DMS114 treated with DMSO at 0.1 percent for 48 hours (cell line): ENCODE data around the gene ABCB1.
"Not testable (repeated sequence)": the region's sequence is repeated elsewhere in the genome, so short reads cannot be mapped to it uniquely, and the experiment has no call there.

ENCODE experiments used
- DNase-seq: peaks from one replicate; lab custom pipeline; 2025; ENCODE audit not compliant: unreplicated experiment; lab: John Stamatoyannopoulos, UW

The ABCB1 gene

GRCh38 chr7:87580636-87581035 lies 20.0 kb downstream of the ABCB1 start:
- DNase-seq, result no peak

- DNase-seq, result no peak
Measured at GRCh38 chr7:87575521-87575920, 25.2 kb downstream of the ABCB1 start.

DNA sequence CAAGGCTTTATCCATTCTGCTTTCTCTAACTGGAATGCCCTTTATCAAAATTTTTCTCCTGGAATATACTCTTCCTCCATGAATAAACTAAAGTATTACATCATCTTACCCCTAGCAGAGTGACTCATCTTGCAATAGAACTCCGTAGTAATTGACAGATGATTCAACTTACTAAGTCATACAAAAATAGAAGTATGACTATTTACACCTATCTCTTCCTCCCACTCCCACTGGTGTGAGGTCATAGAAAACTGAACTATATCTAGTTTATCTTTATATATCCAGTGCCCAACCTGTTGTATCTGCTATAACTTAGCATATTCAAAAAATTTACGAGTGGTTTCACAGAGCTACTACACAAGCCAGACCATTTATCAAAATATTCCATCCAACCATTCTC lies 26.1 kb downstream of the ABCB1 start:
- DNase-seq, result no peak

- not testable (repeated sequence) for DNase-seq
Measured at GRCh38 chr7:87572513-87572912, 28.2 kb downstream of the ABCB1 start.

DNA sequence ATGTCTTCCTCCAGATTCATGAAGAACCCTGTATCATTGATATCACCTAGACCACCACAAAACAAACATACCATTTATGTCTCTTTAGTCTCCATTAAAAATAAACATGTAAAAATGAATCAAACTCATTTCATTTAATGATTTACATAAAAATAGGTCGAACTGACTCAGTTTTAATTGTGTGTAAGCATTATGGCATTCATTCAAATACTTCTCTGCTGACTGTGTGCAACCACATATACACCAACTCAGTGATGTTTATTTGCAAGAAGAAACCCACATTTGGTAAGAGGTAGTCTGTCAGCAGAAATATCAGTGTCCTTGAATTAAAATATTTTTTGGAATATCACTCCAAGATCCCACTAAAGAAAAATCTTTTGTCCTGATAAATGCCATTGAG lies 30.5 kb downstream of the ABCB1 start:
- no peak for DNase-seq

GRCh38 chr7:87567052-87567451 lies 33.6 kb downstream of the ABCB1 start:
- no peak for DNase-seq

DNA sequence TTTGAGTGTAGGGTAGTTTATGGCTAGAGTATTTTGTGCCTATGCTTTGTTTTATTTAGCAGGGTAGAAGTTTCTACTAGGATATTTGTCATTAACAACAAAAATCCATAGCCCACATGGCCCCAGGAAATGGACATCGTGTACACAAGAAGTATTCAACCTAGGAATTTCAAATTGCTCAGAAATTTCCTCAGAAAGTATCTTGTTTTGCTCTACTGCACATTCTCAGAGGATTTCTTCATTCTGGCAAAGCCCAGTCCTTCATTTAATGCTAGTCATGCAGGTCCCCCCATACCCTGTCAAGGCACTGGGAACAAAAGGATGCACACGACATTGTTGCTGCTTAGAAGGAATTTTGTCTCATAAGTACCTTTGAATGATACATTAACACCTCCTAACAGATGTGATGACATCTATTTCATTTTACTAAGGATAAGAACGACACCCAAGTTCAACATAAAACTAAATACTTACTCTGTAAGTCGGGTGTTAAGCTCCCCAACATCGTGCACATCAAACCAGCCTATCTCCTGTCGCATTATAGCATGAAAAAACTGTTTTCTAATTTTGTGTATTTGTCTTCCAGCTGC lies 34.3 kb downstream of the ABCB1 start:
- no peak for DNase-seq

GRCh38 chr7:87565877-87566276 lies 34.8 kb downstream of the ABCB1 start:
- DNase-seq, result no peak

DNA sequence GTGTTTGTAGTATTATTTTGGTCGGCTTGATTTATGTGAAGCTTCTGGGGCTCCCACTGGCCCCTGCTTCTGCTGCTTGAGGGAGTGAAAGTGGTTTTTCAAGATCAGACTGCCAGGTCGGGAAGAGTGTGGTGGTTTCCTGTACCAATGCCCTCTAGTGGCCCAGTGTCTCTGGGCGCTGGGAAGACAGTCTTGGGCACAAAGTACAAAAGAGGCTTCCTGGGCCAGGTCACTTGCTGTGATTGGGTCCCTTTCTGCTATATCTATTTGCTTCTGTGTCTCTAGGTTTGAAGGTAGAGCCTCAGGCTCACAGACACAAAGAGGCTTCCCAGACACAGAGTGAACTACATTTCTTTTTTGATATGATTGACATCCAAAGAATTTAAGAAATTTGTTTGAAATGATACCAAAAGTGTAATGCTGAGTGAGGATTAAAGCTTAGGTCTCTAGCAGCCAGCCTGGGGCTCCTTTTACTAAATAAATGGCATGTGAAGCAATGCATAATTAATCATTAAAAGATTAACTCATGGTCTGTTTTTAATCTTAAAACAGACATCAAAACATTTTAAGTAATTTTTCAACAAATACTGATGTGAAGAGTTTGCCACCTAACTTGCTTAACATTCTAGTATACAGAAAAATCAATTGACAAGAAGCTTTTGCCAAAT lies 36.3 kb downstream of the ABCB1 start:
- peak; percentile 4 for DNase-seq

DNA sequence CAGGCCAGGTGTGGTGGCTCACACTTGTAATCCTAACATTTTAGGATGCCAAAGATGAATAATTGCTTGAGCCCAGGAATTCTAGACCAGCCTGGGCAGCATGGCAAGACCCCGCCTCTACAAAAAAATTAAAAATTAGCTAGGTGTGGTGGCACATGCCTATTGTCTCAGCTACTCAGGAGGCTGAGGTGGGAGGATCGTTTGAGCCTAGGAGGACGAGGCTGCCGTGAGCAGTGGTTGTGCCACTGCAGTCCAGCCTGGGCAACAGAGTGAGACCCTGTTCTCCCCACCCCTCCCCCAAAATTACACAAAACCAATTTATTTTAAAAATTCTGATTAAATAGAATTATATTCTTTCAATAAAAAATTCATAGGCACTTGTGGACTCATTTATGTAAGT lies 39.0 kb downstream of the ABCB1 start:
- no peak for DNase-seq

DNA sequence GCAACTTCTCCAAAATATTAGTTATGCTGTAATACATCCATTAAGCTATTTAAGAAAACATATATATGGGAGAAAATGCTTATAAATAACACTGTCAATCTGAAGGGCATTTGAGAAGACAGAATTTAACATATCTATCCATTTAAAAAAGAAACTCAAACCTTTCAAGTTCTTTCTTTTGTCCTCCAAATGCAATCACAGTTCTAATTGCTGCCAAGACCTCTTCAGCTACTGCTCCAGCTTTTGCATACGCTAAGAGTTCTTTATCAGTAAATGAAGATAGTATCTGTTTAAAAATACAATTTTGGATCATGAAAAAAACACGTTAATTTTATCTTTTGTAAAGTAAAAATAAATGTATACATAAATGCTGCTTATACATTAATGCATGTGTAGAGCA lies 39.6 kb downstream of the ABCB1 start:
- no peak for DNase-seq

DNA sequence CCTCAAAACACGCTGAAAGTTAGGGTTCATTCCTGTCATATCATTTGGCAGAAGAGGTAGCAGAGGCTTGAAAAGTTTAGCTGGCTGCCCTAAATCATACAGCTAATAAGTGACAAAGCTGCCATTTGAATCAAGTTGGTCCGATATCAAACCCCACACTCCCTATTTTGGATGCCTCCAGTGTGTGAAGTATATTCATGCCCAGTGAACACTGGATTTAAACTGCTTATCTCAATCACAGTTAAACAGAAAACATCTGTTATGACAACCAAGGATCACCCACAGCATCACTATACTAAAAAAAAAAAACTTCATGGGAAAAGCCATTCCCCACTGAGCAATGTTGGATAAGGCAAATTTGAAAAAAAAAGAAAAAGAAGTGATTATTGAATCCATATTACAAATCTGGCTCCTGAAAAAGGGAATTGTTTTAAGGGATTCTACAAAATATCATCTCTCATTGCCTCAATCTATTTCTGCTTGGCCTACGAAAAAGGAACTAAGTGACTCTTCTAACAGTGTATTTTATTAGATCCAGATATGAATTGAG lies 48.3 kb downstream of the ABCB1 start:
- no peak for DNase-seq

GRCh38 chr7:87548123-87548919 lies 52.4 kb downstream of the ABCB1 start:
- DNase-seq, result no peak

- no peak for DNase-seq
Measured at GRCh38 chr7:87545760-87546159, 54.9 kb downstream of the ABCB1 start.

- no peak for DNase-seq
Measured at GRCh38 chr7:87543623-87544022, 57.1 kb downstream of the ABCB1 start.

- DNase-seq, result no peak
Measured at GRCh38 chr7:87541648-87542047, 59.0 kb downstream of the ABCB1 start.

GRCh38 chr7:87538052-87538451 lies 62.6 kb downstream of the ABCB1 start:
- no peak for DNase-seq

DNA sequence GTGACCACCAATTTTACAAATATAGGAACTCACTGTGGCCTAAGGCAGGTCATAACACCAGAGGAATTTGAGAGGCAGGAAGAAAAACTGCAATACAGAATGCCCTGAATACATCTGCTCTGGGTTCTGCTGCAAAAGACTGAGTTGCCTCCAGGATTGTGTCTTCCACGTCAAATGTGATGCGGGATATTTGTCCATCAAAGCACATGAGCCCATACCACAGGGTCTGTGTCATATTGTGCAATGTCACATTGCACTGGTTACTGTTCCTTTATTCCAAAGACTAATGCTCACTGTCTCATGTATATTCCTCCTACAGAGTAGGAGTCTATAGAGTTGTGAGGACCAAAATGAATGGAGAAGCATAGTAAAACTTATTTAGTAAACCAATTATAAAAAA lies 66.6 kb downstream of the ABCB1 start:
- DNase-seq, result no peak

GRCh38 chr7:87530126-87530525 lies 70.6 kb downstream of the ABCB1 start:
- no peak for DNase-seq

DNA sequence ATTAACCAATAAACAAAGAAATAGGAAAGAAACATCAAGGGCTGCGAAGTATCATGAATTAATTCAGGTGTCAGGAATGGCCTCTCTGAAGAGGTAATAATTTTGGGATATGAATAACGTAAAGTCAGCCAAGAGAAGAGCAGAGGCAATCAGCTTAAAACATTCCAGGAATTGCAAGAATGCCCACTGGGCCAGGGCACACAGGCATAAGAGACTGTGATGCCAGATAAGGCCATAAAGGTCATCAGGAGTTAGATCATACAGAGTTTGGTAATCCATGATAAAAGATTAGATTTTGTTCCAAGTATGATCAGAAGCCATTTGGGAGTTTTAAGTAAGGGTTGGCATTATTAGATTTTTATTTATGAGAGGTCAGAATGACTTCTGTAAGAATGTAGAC lies 72.0 kb downstream of the ABCB1 start:
- DNase-seq, result no peak

GRCh38 chr7:87518735-87519134 lies 81.9 kb downstream of the ABCB1 start:
- no peak for DNase-seq

DNA sequence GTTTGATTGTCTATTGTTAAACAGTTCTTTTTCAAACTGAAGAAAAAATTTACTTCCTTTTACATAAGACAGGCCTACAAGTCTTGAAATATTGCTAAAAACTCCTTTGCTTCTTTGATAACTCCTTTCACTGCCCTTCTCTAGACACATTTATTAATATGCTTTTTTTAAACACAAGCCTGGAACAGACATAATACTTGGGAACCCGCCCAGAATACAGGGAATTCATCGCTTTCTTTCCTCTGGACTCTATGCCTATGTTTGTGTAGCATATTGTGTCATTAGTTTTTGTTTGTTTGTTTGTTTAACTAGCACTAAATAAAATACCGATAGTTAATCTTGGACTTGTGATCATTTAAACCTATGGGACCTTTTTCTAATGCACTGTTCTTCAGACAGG lies 82.8 kb downstream of the ABCB1 start:
- DNase-seq, result no peak
